Measurements from ENCODE around the gene TC2N. TPM values are rescaled to one million over a fixed set of nuclear protein-coding genes. Genes with fewer than 3 reads are reported as not detected.

TC2N gene
- total and polyA plus RNA-seq, 2 experiments from 2014 or later = 10.0 to 35.0 TPM

DNA sequence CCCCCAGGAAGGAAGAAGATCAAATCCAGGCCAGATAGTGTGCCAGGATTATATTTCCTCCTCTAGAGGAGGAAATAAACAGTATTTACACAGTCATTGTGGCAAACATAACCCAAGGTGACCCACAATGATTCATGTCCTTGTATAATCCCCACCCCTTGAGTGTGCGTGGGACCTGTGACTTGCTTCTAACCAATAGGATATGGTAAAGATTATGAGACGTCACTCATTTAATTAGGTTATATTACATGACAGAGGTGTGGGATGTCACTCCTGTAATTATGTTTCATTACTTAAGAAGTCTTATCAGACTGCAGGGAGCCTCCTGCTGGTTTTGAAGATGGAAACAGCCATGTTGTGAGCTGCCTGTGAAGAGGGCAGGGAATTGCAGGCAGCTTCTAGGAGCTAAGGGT lies 123.3 kb downstream of the TC2N start:
- DNase-seq (ENCODE audit: low spot score) (no peak), ATAC-seq (no peak)
- H3K27me3 ChIP-seq (ENCODE audit: insufficient read depth) = no peaks in the 10 kb centered on the region
- Mint-ChIP-seq H3K4me1 (no peaks in the 10 kb centered on the region), H3K4me3 (no peak overlapping the region), H3K9me3 (no peaks in the 10 kb centered on the region), H3K27me3 (ENCODE audit: insufficient read depth, low read depth, poor library complexity) (no peaks in the 10 kb centered on the region), H3K36me3 (ENCODE audit: low read depth) (no peaks in the 10 kb centered on the region), H3K27ac (no peak overlapping the region)
- H3K4me2 ChIP-seq = no peak overlapping the region
- no peak overlapping the region for H3K4me3 ChIP-seq
- no peak for TF ChIP-seq POLR2AphosphoS5 (IDR thresholded peaks at IDR 0.05; ENCODE audit: low read depth)
- no peak for TF ChIP-seq ZNF331 (CRISPR knock-in tag; IDR thresholded peaks at IDR 0.05; ENCODE audit: low read depth)
- TF ChIP-seq, protein P1, sequence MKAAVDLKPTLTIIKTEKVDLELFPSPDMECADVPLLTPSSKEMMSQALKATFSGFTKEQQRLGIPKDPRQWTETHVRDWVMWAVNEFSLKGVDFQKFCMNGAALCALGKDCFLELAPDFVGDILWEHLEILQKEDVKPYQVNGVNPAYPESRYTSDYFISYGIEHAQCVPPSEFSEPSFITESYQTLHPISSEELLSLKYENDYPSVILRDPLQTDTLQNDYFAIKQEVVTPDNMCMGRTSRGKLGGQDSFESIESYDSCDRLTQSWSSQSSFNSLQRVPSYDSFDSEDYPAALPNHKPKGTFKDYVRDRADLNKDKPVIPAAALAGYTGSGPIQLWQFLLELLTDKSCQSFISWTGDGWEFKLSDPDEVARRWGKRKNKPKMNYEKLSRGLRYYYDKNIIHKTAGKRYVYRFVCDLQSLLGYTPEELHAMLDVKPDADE (IDR thresholded peaks at IDR 0.05) = no peak
- TF ChIP-seq CREB1 (CRISPR knock-in tag; IDR thresholded peaks at IDR 0.05; ENCODE audit: low read depth) = no peak
- TF ChIP-seq, protein P2, sequence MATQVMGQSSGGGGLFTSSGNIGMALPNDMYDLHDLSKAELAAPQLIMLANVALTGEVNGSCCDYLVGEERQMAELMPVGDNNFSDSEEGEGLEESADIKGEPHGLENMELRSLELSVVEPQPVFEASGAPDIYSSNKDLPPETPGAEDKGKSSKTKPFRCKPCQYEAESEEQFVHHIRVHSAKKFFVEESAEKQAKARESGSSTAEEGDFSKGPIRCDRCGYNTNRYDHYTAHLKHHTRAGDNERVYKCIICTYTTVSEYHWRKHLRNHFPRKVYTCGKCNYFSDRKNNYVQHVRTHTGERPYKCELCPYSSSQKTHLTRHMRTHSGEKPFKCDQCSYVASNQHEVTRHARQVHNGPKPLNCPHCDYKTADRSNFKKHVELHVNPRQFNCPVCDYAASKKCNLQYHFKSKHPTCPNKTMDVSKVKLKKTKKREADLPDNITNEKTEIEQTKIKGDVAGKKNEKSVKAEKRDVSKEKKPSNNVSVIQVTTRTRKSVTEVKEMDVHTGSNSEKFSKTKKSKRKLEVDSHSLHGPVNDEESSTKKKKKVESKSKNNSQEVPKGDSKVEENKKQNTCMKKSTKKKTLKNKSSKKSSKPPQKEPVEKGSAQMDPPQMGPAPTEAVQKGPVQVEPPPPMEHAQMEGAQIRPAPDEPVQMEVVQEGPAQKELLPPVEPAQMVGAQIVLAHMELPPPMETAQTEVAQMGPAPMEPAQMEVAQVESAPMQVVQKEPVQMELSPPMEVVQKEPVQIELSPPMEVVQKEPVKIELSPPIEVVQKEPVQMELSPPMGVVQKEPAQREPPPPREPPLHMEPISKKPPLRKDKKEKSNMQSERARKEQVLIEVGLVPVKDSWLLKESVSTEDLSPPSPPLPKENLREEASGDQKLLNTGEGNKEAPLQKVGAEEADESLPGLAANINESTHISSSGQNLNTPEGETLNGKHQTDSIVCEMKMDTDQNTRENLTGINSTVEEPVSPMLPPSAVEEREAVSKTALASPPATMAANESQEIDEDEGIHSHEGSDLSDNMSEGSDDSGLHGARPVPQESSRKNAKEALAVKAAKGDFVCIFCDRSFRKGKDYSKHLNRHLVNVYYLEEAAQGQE (IDR thresholded peaks at IDR 0.05; ENCODE audit: unreplicated experiment) = no peak
- TF ChIP-seq EZH2phosphoT487 (IDR thresholded peaks at IDR 0.05; ENCODE audit: unreplicated experiment) = no peak
- TF ChIP-seq, protein P3, sequence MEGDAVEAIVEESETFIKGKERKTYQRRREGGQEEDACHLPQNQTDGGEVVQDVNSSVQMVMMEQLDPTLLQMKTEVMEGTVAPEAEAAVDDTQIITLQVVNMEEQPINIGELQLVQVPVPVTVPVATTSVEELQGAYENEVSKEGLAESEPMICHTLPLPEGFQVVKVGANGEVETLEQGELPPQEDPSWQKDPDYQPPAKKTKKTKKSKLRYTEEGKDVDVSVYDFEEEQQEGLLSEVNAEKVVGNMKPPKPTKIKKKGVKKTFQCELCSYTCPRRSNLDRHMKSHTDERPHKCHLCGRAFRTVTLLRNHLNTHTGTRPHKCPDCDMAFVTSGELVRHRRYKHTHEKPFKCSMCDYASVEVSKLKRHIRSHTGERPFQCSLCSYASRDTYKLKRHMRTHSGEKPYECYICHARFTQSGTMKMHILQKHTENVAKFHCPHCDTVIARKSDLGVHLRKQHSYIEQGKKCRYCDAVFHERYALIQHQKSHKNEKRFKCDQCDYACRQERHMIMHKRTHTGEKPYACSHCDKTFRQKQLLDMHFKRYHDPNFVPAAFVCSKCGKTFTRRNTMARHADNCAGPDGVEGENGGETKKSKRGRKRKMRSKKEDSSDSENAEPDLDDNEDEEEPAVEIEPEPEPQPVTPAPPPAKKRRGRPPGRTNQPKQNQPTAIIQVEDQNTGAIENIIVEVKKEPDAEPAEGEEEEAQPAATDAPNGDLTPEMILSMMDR (conservative IDR thresholded peaks at IDR 0.05; ENCODE audit: low read depth in 2 of 2) = no peak
- no peak for TF ChIP-seq JUNB (IDR thresholded peaks at IDR 0.05; ENCODE audit: unreplicated experiment)
- no peak for TF ChIP-seq EZH2 (IDR thresholded peaks at IDR 0.05; ENCODE audit: low read depth, unreplicated experiment)
- TF ChIP-seq ZNF114 (CRISPR knock-in tag; IDR thresholded peaks at IDR 0.05) = no peak
- no peak for TF ChIP-seq STAT1 (IDR thresholded peaks at IDR 0.05; ENCODE audit: unreplicated experiment)
- no peak for TF ChIP-seq NANOG (IDR thresholded peaks at IDR 0.05; ENCODE audit: borderline replicate concordance)
- TF ChIP-seq, protein P4, sequence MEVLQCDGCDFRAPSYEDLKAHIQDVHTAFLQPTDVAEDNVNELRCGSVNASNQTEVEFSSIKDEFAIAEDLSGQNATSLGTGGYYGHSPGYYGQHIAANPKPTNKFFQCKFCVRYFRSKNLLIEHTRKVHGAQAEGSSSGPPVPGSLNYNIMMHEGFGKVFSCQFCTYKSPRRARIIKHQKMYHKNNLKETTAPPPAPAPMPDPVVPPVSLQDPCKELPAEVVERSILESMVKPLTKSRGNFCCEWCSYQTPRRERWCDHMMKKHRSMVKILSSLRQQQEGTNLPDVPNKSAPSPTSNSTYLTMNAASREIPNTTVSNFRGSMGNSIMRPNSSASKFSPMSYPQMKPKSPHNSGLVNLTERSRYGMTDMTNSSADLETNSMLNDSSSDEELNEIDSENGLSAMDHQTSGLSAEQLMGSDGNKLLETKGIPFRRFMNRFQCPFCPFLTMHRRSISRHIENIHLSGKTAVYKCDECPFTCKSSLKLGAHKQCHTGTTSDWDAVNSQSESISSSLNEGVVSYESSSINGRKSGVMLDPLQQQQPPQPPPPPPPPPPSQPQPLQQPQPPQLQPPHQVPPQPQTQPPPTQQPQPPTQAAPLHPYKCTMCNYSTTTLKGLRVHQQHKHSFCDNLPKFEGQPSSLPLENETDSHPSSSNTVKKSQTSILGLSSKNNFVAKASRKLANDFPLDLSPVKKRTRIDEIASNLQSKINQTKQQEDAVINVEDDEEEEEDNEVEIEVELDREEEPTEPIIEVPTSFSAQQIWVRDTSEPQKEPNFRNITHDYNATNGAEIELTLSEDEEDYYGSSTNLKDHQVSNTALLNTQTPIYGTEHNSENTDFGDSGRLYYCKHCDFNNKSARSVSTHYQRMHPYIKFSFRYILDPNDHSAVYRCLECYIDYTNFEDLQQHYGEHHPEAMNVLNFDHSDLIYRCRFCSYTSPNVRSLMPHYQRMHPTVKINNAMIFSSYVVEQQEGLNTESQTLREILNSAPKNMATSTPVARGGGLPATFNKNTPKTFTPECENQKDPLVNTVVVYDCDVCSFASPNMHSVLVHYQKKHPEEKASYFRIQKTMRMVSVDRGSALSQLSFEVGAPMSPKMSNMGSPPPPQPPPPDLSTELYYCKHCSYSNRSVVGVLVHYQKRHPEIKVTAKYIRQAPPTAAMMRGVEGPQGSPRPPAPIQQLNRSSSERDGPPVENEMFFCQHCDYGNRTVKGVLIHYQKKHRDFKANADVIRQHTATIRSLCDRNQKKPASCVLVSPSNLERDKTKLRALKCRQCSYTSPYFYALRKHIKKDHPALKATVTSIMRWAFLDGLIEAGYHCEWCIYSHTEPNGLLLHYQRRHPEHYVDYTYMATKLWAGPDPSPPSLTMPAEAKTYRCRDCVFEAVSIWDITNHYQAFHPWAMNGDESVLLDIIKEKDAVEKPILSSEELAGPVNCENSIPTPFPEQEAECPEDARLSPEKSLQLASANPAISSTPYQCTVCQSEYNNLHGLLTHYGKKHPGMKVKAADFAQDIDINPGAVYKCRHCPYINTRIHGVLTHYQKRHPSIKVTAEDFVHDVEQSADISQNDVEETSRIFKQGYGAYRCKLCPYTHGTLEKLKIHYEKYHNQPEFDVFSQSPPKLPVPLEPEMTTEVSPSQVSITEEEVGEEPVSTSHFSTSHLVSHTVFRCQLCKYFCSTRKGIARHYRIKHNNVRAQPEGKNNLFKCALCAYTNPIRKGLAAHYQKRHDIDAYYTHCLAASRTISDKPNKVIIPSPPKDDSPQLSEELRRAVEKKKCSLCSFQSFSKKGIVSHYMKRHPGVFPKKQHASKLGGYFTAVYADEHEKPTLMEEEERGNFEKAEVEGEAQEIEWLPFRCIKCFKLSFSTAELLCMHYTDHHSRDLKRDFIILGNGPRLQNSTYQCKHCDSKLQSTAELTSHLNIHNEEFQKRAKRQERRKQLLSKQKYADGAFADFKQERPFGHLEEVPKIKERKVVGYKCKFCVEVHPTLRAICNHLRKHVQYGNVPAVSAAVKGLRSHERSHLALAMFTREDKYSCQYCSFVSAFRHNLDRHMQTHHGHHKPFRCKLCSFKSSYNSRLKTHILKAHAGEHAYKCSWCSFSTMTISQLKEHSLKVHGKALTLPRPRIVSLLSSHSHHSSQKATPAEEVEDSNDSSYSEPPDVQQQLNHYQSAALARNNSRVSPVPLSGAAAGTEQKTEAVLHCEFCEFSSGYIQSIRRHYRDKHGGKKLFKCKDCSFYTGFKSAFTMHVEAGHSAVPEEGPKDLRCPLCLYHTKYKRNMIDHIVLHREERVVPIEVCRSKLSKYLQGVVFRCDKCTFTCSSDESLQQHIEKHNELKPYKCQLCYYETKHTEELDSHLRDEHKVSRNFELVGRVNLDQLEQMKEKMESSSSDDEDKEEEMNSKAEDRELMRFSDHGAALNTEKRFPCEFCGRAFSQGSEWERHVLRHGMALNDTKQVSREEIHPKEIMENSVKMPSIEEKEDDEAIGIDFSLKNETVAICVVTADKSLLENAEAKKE (CRISPR knock-in tag; IDR thresholded peaks at IDR 0.05) = no peak
- no peaks in the 10 kb centered on the region for H3F3A ChIP-seq (replicated peaks; ENCODE audit: low read depth)
- H3K27ac ChIP-seq (ENCODE audit: low read depth) = no peak overlapping the region
- H3K4me1 ChIP-seq (ENCODE audit: insufficient read depth) = no peaks in the 10 kb centered on the region
- no peak overlapping the region for H2AFZ ChIP-seq
- no peaks in the 10 kb centered on the region for H3K36me3 ChIP-seq (ENCODE audit: insufficient read depth)
- H4K20me1 ChIP-seq (replicated peaks; ENCODE audit: insufficient read depth) = no peaks in the 10 kb centered on the region
- H3K9me2 ChIP-seq (ENCODE audit: insufficient read depth) = no peaks in the 10 kb centered on the region
- no peaks in the 10 kb centered on the region for H3K79me2 ChIP-seq (replicated peaks; ENCODE audit: insufficient read depth)

Data from GM23338 (cell line).